ENCODE measurements around the gene FHAD1.

DNA sequence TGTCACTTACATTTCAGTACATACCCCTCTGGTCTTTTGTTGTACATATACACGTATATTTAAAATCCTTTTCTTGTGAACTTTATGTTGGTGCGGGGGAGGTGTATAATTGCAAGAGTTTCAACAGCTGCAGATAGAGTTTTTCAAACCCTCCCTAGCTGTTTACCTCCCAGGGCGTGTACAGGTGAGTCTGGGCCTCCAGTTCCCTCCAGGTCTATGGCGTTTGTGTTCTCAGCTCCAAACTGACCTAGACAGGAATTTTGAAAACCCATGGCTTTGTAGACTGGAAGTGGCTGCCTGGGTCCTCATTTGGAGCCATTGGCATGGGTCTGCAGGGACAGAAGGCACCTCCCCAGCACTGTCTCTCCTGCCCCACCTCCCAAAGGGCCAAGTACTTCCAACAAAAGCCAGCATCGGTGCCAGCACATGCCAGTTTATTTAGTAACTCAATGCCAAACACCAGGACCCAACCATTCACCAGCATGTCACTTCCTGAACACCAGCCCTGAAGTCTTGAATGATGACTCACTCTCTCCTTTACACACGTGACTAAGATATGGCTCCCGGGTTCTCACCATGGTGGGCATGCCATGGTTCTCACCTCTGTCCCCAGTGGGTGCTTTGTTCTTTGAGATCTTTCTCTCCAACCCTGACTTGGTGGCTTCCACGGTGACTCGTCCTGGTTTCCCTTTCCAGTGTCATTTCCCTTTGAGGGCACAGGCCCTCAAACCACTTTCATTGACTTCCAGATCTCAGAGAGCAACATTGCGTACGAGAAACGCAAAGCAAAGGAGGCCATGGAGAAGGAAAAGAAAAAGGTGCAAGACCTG, 105.3 kb downstream of the FHAD1 start:
- no peak for TF ChIP-seq POLR2A (IDR thresholded peaks at IDR 0.05)
- TF ChIP-seq, protein P1, sequence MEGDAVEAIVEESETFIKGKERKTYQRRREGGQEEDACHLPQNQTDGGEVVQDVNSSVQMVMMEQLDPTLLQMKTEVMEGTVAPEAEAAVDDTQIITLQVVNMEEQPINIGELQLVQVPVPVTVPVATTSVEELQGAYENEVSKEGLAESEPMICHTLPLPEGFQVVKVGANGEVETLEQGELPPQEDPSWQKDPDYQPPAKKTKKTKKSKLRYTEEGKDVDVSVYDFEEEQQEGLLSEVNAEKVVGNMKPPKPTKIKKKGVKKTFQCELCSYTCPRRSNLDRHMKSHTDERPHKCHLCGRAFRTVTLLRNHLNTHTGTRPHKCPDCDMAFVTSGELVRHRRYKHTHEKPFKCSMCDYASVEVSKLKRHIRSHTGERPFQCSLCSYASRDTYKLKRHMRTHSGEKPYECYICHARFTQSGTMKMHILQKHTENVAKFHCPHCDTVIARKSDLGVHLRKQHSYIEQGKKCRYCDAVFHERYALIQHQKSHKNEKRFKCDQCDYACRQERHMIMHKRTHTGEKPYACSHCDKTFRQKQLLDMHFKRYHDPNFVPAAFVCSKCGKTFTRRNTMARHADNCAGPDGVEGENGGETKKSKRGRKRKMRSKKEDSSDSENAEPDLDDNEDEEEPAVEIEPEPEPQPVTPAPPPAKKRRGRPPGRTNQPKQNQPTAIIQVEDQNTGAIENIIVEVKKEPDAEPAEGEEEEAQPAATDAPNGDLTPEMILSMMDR (IDR thresholded peaks at IDR 0.05) = no peak
